Keratinocyte (primary cell): ENCODE data around the gene IL5RA.

Experiments
- EZH2 ChIP-seq: IDR thresholded peaks from one replicate; pipeline ENCODE4 v1.6.1; 2012; ENCODE audit warnings: inconsistent platforms, mild to moderate bottlenecking, low read length, moderate library complexity
- TF ChIP-seq, protein P1 (sequence below), 3 experiments: IDR thresholded peaks in 1 of 3; conservative IDR thresholded peaks in 1 of 3; optimal IDR thresholded peaks in 1 of 3; 2 replicates in 2 of 3; 3 replicates in 1 of 3; pipeline versions ENCODE3 to v1.5.1; 2011; ENCODE audit warnings: low read length in 3 of 3, mild to moderate bottlenecking in 3 of 3, moderate library complexity in 2 of 3, control low read depth in 1 of 3, inconsistent platforms in 1 of 3; ENCODE audit not compliant: insufficient read depth in 2 of 3; ENCODE audit errors: extremely low read depth in 1 of 3

- no peak for TF ChIP-seq EZH2
- TF ChIP-seq, protein P1, sequence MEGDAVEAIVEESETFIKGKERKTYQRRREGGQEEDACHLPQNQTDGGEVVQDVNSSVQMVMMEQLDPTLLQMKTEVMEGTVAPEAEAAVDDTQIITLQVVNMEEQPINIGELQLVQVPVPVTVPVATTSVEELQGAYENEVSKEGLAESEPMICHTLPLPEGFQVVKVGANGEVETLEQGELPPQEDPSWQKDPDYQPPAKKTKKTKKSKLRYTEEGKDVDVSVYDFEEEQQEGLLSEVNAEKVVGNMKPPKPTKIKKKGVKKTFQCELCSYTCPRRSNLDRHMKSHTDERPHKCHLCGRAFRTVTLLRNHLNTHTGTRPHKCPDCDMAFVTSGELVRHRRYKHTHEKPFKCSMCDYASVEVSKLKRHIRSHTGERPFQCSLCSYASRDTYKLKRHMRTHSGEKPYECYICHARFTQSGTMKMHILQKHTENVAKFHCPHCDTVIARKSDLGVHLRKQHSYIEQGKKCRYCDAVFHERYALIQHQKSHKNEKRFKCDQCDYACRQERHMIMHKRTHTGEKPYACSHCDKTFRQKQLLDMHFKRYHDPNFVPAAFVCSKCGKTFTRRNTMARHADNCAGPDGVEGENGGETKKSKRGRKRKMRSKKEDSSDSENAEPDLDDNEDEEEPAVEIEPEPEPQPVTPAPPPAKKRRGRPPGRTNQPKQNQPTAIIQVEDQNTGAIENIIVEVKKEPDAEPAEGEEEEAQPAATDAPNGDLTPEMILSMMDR (optimal IDR thresholded peaks at IDR 0.05 in 1 of 3, IDR thresholded peaks at IDR 0.05 in 1 of 3, conservative IDR thresholded peaks at IDR 0.05 in 1 of 3; ENCODE audit: extremely low read depth in 1 of 3, insufficient read depth in 2 of 3, low read length in 3 of 3), result no peak
Observed at GRCh38 chr3:3089017-3089416, 21.2 kb downstream of the IL5RA start.
